Raji (cell line): ENCODE measurements around the gene TGM1.
A peak's percentile ranks its signal among the peaks of the same experiment; 100 is the strongest.

Source experiments
- POLR2A ChIP-seq: IDR thresholded peaks from 2 replicates; pipeline ENCODE4 v1.6.1; 2011; ENCODE audit warnings: low read depth, low read length, control low read depth; ENCODE audit not compliant: insufficient read depth

Gene TGM1

GRCh38 chr14:24215495-24216344 is 47.3 kb downstream of the TGM1 start, which contains the start of gene MDP1:
MDP1 (minus strand) TSS chr14:24216066; CDS start chr14:24215955, 111 bp downstream.
- peak; percentile 94 for TF ChIP-seq POLR2A

GRCh38 chr14:24213866-24214662 is 48.9 kb downstream of the TGM1 start:
- no peak for TF ChIP-seq POLR2A

- peak; percentile 97 for TF ChIP-seq POLR2A
Observed at GRCh38 chr14:24212924-24213865, 49.8 kb downstream of the TGM1 start, which contains the start of gene CHMP4A. CHMP4A (minus strand) TSS chr14:24213488; CDS start chr14:24213439, 49 bp downstream.

- no peak for TF ChIP-seq POLR2A
Observed at GRCh38 chr14:24211311-24211710, 51.7 kb downstream of the TGM1 start.

- TF ChIP-seq POLR2A = no peak
Observed at GRCh38 chr14:24207625-24208024, 55.4 kb downstream of the TGM1 start.

GRCh38 chr14:24207104-24207551 is 55.8 kb downstream of the TGM1 start:
- TF ChIP-seq POLR2A = no peak

GRCh38 chr14:24206260-24207103 is 56.5 kb downstream of the TGM1 start:
- no peak for TF ChIP-seq POLR2A

- no peak for TF ChIP-seq POLR2A
Observed at GRCh38 chr14:24204163-24205146, 58.5 kb downstream of the TGM1 start.
